Fibroblast of villous mesenchyme (primary cell): ENCODE data around the gene ACSL3. TPM values are rescaled to one million over a fixed set of nuclear protein-coding genes. Genes with fewer than 3 reads are reported as not detected.
"Not testable (repeated sequence)": the region's sequence is repeated elsewhere in the genome, so short reads cannot be mapped to it uniquely, and the experiment has no call there.

Experiments used
- DNase-seq: peaks from one replicate; pipeline ENCODE4 v3.0.0-alpha.2; 2010; ENCODE audit warnings: low read depth
- H3K4me3 ChIP-seq: 2 replicates; pipeline ENCODE4 v1.5.1; 2011; ENCODE audit warnings: low read depth, mild to moderate bottlenecking, low read length
- total RNA-seq: library from RNA; depleted of rRNA; stranded (reverse); fragments of >200 nt; gene quantifications from 2 replicates; pipeline ENCODE4 v1.2.3, GENCODE V29; 2012
- TF ChIP-seq, protein P1 (sequence below): IDR thresholded peaks from 2 replicates; pipeline ENCODE4 v1.5.1; 2012; ENCODE audit warnings: low read depth, mild to moderate bottlenecking, low read length; ENCODE audit not compliant: insufficient read depth

ACSL3 gene
- total RNA-seq, 1 donor = 207 TPM

DNA sequence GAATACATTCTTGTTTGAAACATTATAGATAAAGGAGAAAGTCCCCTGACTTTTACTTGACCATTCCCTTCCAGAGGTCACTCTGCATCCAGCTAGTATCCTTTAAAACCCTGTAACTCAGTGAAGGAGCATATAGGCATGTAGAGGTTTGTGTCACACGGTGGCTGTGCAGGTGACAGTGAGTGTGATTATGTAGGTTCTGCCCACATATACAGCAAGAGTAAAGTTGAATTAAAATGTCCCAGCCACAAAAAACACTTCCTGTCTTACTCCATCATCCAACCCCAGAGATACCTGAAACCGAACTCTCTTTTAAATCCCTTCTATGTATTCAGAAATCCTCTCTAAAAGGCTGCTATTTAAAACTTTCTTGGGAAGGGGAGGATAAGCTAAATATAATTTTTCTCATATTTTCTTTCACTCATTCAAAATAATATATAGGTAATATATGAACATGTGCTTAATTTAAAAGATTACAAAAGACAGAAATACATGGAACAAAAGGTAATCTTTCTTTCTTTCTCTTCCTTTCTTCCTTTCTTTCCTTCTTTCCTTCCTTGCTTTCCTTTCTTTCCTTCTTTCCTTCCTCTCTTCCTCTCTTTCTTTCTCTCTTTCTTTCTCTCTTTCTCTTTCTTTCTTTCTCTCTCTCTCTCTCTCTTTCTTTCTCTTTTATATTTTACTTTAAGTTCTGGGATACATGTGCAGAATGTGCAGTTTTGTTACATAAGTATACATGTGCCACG is 20.6 kb upstream of the ACSL3 start:
- H3K4me3 ChIP-seq = no peak overlapping the region
- DNase-seq = no peak
- TF ChIP-seq, protein P1, sequence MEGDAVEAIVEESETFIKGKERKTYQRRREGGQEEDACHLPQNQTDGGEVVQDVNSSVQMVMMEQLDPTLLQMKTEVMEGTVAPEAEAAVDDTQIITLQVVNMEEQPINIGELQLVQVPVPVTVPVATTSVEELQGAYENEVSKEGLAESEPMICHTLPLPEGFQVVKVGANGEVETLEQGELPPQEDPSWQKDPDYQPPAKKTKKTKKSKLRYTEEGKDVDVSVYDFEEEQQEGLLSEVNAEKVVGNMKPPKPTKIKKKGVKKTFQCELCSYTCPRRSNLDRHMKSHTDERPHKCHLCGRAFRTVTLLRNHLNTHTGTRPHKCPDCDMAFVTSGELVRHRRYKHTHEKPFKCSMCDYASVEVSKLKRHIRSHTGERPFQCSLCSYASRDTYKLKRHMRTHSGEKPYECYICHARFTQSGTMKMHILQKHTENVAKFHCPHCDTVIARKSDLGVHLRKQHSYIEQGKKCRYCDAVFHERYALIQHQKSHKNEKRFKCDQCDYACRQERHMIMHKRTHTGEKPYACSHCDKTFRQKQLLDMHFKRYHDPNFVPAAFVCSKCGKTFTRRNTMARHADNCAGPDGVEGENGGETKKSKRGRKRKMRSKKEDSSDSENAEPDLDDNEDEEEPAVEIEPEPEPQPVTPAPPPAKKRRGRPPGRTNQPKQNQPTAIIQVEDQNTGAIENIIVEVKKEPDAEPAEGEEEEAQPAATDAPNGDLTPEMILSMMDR = no peak

DNA sequence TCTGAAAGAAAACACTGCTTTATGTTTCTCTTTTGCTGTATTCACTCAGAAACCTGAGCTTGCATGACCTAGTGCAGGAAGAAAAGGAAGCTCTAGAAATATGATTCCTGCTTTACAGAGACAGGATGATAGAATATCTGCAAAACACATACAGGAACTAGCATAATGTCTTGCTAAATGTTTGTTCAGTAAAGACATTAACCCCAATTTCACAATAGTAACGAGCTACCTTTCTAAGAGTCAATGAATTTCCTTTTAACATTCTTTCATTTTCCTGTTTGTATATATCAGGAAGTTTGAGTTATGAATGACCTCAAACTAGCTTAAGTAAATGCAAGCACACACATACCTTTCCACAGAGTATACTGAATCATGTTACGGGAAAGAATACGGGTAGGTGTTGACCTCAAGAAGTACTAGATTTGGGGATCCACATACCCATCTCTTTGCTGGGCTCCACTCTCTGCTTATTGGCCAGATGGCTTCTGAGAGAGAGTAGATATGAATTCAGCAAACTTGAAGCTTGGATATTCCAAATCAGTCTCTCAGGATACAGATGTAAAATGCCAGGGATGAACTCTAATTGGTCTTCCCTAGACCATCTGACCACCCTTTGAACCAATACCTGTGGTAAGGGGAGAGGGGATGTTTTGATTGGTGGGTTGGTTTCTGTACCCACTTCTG is 18.2 kb upstream of the ACSL3 start:
- TF ChIP-seq, protein P1 = no peak
- DNase-seq = peak; percentile 49
- H3K4me3 ChIP-seq = no peak overlapping the region

DNA sequence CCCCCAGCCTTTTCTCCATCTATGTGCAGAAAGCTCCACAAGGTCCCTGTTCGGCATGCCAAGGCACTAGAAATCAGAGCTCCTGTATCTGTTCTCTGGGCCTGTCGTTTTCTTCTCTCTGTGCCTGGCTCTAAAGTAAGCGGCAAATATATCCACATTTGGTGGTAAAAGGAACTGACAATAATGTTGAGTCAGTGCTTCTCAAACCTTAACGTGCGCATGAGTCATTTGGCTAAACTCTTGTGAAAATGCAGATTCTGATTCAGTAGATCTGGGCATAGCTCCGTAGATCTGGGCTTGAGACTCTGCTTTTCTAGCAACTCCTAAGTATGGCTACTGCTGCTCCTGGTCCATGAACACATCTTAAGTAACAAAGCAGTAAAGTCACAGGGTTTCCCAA is 16.5 kb upstream of the ACSL3 start:
- H3K4me3 ChIP-seq = no peak overlapping the region
- DNase-seq = peak; percentile 92
- TF ChIP-seq, protein P1 = no peak

DNA sequence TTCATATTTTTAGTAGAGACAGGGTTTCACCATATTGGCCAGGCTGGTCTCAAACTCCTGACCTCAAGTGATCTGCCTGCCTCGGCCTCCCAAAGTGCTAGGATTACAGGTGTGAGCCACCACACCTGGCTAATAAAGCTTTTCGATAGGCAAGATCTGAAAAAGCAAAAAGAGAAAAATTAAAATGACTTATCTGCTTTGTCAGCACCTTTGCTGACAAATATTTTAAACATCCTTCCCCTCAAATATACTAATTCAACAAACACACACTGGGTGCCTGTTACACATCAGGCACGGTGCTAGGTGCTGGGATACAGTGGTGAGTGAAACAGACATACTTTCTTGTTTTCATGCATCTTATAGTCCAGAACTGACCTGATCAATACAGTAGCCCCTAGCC is 15.5 kb upstream of the ACSL3 start:
- DNase-seq, H3K4me3 ChIP-seq: not testable (repeated sequence)

DNA sequence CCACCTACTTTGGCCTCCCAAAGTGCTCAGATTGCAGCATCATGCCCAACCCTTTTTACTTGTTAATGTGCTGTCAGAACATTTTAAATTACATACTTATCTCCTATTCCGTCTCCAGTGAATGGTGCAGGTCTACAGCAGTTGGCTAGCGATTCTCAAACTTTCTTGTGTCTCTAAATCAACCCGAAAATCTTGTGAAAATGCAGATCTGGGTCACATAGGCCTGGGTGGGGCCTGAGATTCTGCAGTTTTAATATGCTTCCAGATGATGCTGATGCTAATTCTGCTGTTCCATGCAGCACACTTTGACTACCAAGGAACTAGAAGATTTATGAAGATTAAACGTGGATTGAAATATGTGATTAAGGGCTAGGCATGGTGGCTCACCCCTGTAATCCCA is 14.8 kb upstream of the ACSL3 start:
- H3K4me3 ChIP-seq = no peak overlapping the region
- DNase-seq = no peak
- TF ChIP-seq, protein P1 = no peak

DNA sequence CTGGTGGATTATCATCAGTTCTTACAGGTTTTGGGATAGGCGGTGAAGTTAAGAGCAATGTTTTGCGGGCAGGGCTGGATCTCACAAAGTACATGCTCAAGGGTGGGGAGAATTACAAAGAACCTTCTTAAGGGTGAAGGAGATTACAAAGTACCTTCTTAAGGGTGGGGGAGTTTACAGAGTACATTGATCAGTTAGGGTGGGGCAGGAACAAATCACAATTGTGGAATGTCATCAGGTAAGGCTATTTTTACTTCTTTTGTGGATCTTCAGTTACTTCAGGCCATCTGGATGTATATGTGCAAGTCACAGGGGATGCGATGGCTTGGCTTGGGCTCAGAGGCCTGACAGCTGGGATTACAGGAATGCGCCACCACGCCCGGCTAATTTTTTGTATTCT is 12.8 kb upstream of the ACSL3 start:
- not testable (repeated sequence) for DNase-seq, H3K4me3 ChIP-seq

DNA sequence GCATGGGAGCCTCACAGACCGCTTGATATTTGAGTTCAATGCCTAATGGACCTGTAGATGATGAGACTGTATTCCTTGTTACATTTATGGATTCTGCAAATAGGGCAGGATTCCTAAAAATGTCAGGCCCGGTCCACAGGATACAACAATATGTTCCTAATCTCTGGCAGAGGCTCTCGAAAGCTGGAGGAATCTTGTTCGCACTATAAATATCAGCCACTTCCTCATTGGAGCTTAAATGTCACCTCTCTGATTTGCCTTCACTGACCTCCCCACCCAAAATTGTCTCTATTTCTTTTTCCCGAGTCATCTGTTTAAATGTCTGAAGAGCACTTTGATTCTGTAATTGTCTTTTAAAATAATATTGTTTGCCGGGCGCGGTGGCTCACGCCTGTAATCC is 12.0 kb upstream of the ACSL3 start:
- TF ChIP-seq, protein P1 = no peak

DNA sequence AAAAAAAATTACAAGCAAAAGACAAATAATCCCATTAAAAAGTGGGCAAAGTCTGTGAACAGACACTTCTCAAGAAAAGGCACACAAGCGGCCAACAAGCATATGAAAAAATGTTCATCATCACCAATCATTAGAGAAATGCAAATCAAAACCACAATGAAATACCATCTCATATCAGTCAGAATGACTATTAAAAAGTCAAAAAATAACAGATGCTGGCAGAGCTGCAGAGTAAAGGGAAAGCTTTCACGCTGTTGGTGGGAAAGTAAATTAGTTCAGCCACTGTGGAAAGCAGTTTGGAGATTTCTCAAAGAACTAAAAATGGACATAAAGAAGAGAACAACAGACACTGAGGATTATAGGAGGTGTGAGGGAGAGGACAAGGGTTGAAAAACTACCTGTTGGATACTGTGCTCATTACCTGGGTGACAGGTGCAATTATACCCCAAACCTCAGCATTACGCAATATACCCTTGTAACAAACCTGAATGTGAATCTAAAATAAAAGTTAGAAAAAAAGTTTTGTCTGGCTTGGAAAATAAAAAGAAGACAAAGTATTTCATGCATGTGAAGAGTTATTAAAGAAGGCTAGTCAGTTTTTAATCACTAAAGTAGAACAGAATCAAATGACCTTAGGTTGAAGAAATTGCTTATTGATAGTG is 8.7 kb upstream of the ACSL3 start:
- H3K4me3 ChIP-seq = no peak overlapping the region
- DNase-seq = no peak
- TF ChIP-seq, protein P1 = no peak

More for the DNA sequence above, 12.0 kb upstream of the ACSL3 start:
- H3K4me3 ChIP-seq = no peak overlapping the region
- no peak for DNase-seq
